Kidney (tissue), 14 donors: ENCODE data around the gene RAB20. TPM values are rescaled to one million over a fixed set of nuclear protein-coding genes. Genes with fewer than 3 reads are reported as not detected.
"Not testable (repeated sequence)": the region's sequence is repeated elsewhere in the genome, so short reads cannot be mapped to it uniquely, and the experiment has no call there.

Experiments
- DNase-seq, 5 donors: peaks; one replicate each; pipeline ENCODE4 v3.0.0-alpha.2; 2013 to 2020
- FAIRE-seq: peaks from 2 replicates; lab custom pipeline; 2012; peaks lifted over from hg19 to GRCh38; lab: Jason Lieb, UNC
- H3K27ac ChIP-seq, 2 donors: one replicate each; pipeline ENCODE4 v1.7.0; 2013; ENCODE audit warnings: low read depth in 2 of 2, low read length in 2 of 2, inconsistent platforms in 1 of 2
- H3K27me3 ChIP-seq: one replicate; pipeline ENCODE4 v1.7.1; 2013; ENCODE audit warnings: low read length, inconsistent platforms; ENCODE audit not compliant: control insufficient read depth, insufficient read depth
- H3K36me3 ChIP-seq, 3 donors: one replicate each; pipeline versions ENCODE4 v1.7.0 to v1.7.1; 2013; ENCODE audit warnings: low read length in 3 of 3, control low read depth in 1 of 3, inconsistent platforms in 1 of 3; ENCODE audit not compliant: insufficient read depth in 3 of 3, control insufficient read depth in 2 of 3
- H3K4me1 ChIP-seq, 3 donors: one replicate each; pipeline versions ENCODE4 v1.7.0 to v1.7.1; 2013; ENCODE audit warnings: low read length in 3 of 3, inconsistent platforms in 1 of 3, low read depth in 1 of 3; ENCODE audit not compliant: control insufficient read depth in 2 of 3, insufficient read depth in 2 of 3
- H3K4me3 ChIP-seq, 3 donors: one replicate each; pipeline versions ENCODE4 v1.7.0 to v1.8.1; 2013; ENCODE audit warnings: low read length in 3 of 3, control low read depth in 1 of 3, inconsistent platforms in 1 of 3
- H3K9ac ChIP-seq, 3 donors: one replicate each; pipeline versions ENCODE4 v1.7.0 to v1.7.1; 2013; ENCODE audit warnings: low read length in 3 of 3, control low read depth in 1 of 3, inconsistent platforms in 1 of 3
- H3K9me3 ChIP-seq, 3 donors: one replicate each; pipeline versions ENCODE4 v1.7.0 to v1.7.1; 2013; ENCODE audit warnings: low read length in 3 of 3, control low read depth in 1 of 3, inconsistent platforms in 1 of 3; ENCODE audit not compliant: control insufficient read depth in 2 of 3, insufficient read depth in 1 of 3
- CTCF ChIP-seq: IDR thresholded peaks from 3 replicates; pipeline ENCODE4 v1.5.1; 2012; ENCODE audit warnings: mild to moderate bottlenecking, moderate library complexity, borderline replicate concordance; ENCODE audit not compliant: insufficient read depth; ENCODE audit errors: extremely low read depth
- intact Hi-C: fragments of 100-400 bp; cut with DNase I; formaldehyde crosslinking; loops from one replicate; pipeline ENCODE4 v1.11.1; 2022
- polyA plus RNA-seq: library from polyadenylated mRNA; stranded (reverse); fragments of 350-450 nt; fragmentation: Illumina TruSeq; extraction: RNeasy Lipid Tissue Mini Kit (QIAGEN cat#74804); gene quantifications from one replicate; pipeline ENCODE4 v1.2.3, GENCODE V29; 2014; ENCODE audit warnings: low read depth, low replicate concordance; ENCODE audit not compliant: insufficient read depth
- total RNA-seq: library from RNA; stranded (reverse); fragmentation: NEBNext Ultra II Directional; extraction: Animal tissue kit (Norgen Biotek cat#: 25700); gene quantifications from one replicate; pipeline ENCODE4 v1.2.1, GENCODE V29; 2021
- donor health status: control.
- donor health status: control.
- donor health status: control.
- donor health status: control.
- donor health status: control.
- donor health status: DM: yes; HTN: yes; CAD: no.
- donor health status: Normal renal cell carcinoma (clear cell type).

RAB20 gene
- total and polyA plus RNA-seq, 2 donors from 2014 or later: 33.6 to 47.7 TPM

- FAIRE-seq: no peak
- intact Hi-C loops: no loop called here
- H3K27me3 ChIP-seq: no peaks in the 10 kb centered on the region
Measured at GRCh38 chr13:110572778-110573118, 11.2 kb upstream of the RAB20 start.

GRCh38 chr13:110571896-110572777 is 10.6 kb upstream of the RAB20 start:
- FAIRE-seq (no peak), DNase-seq (peak in 1 of 5 donors; percentile 74)
- no peak overlapping the region for H3K4me3 ChIP-seq
- intact Hi-C loops: no loop called here
- H3K4me1 ChIP-seq: peaks cover 0 to 5% (median 0%) of the 10 kb centered on the region in 3 donors
- H3K27me3 ChIP-seq: no peaks in the 10 kb centered on the region
- no peak for TF ChIP-seq CTCF
- no peak overlapping the region for H3K9ac ChIP-seq
- H3K36me3 ChIP-seq: no peaks in the 10 kb centered on the region
- H3K9me3 ChIP-seq: no peaks in the 10 kb centered on the region
- H3K27ac ChIP-seq: no peak overlapping the region

More at GRCh38 chr13:110572778-110573118, 11.2 kb upstream of the RAB20 start:
- no peak for TF ChIP-seq CTCF
- no peak overlapping the region for H3K27ac ChIP-seq
- DNase-seq: no peak
- no peak overlapping the region for H3K4me3 ChIP-seq
- peaks cover 0 to 5% (median 0%) of the 10 kb centered on the region in 3 donors for H3K4me1 ChIP-seq
- H3K9me3 ChIP-seq: no peaks in the 10 kb centered on the region
- H3K36me3 ChIP-seq: no peaks in the 10 kb centered on the region
- no peak overlapping the region for H3K9ac ChIP-seq

DNA sequence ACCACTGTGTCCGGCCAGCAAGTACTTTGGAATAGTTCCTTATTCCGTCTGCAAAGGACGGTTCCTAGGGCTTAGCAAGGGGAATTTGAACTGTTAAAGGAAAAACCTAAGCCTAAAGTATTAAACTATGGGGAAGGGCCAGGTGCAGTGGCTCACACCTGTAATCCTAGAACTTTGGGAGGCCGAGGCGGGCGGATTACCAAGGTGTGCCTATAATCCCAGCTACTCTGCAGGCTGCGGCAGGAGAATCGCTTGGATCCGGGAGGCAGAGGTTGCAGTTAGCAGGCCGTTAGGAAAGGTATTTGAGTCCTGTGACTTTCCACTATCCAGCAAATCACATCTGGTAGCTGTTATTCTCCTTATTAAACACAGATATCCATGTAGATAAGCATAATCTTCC is 9.4 kb upstream of the RAB20 start:
- Histone ChIP-seq H3K9ac (no peak overlapping the region), H3K4me1 (peaks cover 0 to 5% (median 0%) of the 10 kb centered on the region in 3 donors), H3K27ac (no peak overlapping the region), H3K36me3 (no peaks in the 10 kb centered on the region), H3K4me3 (no peak overlapping the region), H3K9me3 (no peaks in the 10 kb centered on the region), H3K27me3 (no peaks in the 10 kb centered on the region)
- intact Hi-C loops: no loop called here
- DNase-seq (no peak), FAIRE-seq (no peak)
- no peak for TF ChIP-seq CTCF

- H3K27me3 ChIP-seq, H3K9me3 ChIP-seq, FAIRE-seq, DNase-seq, H3K36me3 ChIP-seq, intact Hi-C loops, H3K4me3 ChIP-seq, H3K9ac ChIP-seq, H3K27ac ChIP-seq, H3K4me1 ChIP-seq: not testable (repeated sequence)
Measured at GRCh38 chr13:110569962-110570361, 8.4 kb upstream of the RAB20 start.
